ENCODE results near the gene PDPK1. TPM values are rescaled to one million over a fixed set of nuclear protein-coding genes. Genes with fewer than 3 reads are reported as not detected.

Gene PDPK1
- total and polyA plus RNA-seq, 9 donors = 14.6 to 53.2 (median 35.6) TPM

DNA sequence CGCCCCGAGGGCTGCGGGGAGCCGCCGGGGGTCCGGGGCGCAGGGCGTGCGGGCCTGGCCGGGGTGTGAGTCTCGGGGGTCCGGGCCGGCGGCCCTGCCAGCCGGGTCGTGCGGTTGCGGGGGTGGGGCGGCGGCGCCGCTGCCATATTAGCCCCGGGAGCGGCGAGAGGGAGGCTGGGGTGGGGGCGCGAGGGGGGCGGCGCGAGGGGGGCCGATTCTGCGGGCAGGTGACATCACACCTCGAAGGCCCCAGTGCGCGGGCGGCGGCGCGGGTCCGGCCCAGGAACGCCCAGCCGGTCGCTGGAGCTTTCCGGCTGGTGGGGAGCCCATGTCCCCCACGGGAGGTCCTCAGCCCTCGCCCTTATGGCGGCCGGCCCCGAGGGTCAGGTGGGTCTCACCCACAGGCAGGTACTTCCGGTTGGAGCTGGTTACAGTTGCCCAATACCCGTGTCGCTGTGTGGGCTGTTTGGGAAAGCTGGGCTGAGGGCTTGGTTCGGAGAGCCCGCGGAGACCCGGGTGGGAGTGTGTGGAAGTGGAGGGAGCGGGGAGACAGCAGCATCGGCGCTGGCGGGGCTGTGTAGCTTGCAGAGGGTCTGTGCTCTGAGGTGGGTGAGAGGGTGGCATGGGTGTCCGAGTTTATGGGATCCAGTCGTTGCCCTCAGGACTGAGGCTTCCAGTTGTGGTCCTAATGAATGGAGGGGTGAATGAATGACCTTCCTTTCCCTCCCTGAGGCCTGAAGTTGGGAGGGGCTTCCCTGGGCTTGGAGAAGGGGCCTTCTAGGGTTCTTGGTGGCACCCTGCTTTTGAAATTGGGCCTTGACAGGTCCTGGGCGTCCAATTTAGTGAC lies 23.3 kb upstream of the PDPK1 start:
- intact Hi-C loops (cut with DNase I) = no loop called here
- no peaks in the 10 kb centered on the region for H3K36me3 ChIP-seq
- H3K4me3 ChIP-seq = peak overlapping the region; percentile 92
- H3K27ac ChIP-seq = peak overlapping the region; percentile 94 to 96
- peak in 3 of 5 donors; percentile 47 to 69 (median 69) for DNase-seq
- H3K4me1 ChIP-seq (ENCODE audit: insufficient read depth) = peaks cover 28% of the 10 kb centered on the region
- TF ChIP-seq, protein P1, sequence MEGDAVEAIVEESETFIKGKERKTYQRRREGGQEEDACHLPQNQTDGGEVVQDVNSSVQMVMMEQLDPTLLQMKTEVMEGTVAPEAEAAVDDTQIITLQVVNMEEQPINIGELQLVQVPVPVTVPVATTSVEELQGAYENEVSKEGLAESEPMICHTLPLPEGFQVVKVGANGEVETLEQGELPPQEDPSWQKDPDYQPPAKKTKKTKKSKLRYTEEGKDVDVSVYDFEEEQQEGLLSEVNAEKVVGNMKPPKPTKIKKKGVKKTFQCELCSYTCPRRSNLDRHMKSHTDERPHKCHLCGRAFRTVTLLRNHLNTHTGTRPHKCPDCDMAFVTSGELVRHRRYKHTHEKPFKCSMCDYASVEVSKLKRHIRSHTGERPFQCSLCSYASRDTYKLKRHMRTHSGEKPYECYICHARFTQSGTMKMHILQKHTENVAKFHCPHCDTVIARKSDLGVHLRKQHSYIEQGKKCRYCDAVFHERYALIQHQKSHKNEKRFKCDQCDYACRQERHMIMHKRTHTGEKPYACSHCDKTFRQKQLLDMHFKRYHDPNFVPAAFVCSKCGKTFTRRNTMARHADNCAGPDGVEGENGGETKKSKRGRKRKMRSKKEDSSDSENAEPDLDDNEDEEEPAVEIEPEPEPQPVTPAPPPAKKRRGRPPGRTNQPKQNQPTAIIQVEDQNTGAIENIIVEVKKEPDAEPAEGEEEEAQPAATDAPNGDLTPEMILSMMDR (IDR thresholded peaks at IDR 0.05) = no peak
- TF ChIP-seq POLR2A (IDR thresholded peaks at IDR 0.05) (no peak), EP300 (IDR thresholded peaks at IDR 0.05) (no peak)
- no peaks in the 10 kb centered on the region for H3K27me3 ChIP-seq
- 0 to 1% (median 1%) methylated on average over 18 to 63 of the region's 63 CpGs for WGBS, 3 donors
- no peaks in the 10 kb centered on the region for H3K9me3 ChIP-seq

GRCh38 chr16:2515180-2515851 lies 22.5 kb upstream of the PDPK1 start:
- intact Hi-C loops (cut with DNase I) = no loop called here
- peaks cover 30% of the 10 kb centered on the region for H3K4me1 ChIP-seq (ENCODE audit: insufficient read depth)
- WGBS, 3 donors = 21 to 26% (median 21%) methylated on average over 14 of the region's 14 CpGs

GRCh38 chr16:2516391-2517240 lies 21.2 kb upstream of the PDPK1 start:
- Histone ChIP-seq H3K27me3 (no peaks in the 10 kb centered on the region), H3K9me3 (no peaks in the 10 kb centered on the region), H3K36me3 (no peaks in the 10 kb centered on the region), H3K4me3 (no peak overlapping the region), H3K27ac (no peak overlapping the region), H3K4me1 (ENCODE audit: insufficient read depth) (peaks cover 35% of the 10 kb centered on the region)
- TF ChIP-seq, protein P1 (IDR thresholded peaks at IDR 0.05) = no peak
- no peak for TF ChIP-seq POLR2A (IDR thresholded peaks at IDR 0.05)
- TF ChIP-seq EP300 (IDR thresholded peaks at IDR 0.05) = no peak
- DNase-seq = peak in 1 of 5 donors; percentile 39
- 66 to 70% (median 67%) methylated on average over 11 of the region's 11 CpGs for WGBS, 3 donors
- intact Hi-C loops (cut with DNase I) = no loop called here

More at GRCh38 chr16:2515180-2515851, 22.5 kb upstream of the PDPK1 start:
- peak in 4 of 5 donors; percentile 7 to 38 (median 26) for DNase-seq
- peak overlapping the region in 1 of 2 donors; percentile 96 for H3K27ac ChIP-seq
- H3K36me3 ChIP-seq = no peaks in the 10 kb centered on the region
- TF ChIP-seq POLR2A (IDR thresholded peaks at IDR 0.05) = no peak
- TF ChIP-seq, protein P1 (IDR thresholded peaks at IDR 0.05) = no peak
- TF ChIP-seq EP300 (IDR thresholded peaks at IDR 0.05) = no peak
- H3K4me3 ChIP-seq = peak overlapping the region; percentile 92
- no peaks in the 10 kb centered on the region for H3K9me3 ChIP-seq
- no peaks in the 10 kb centered on the region for H3K27me3 ChIP-seq

All from ovary (tissue), 9 donors.